ENCODE measurements around the gene PLCB2. TPM values are rescaled to one million over a fixed set of nuclear protein-coding genes. Genes with fewer than 3 reads are reported as not detected.
A peak's percentile ranks its signal among the peaks of the same experiment; 100 is the strongest.

The PLCB2 gene
- total and polyA plus RNA-seq, 9 of the 15 experiments (the other 6 are each of a cell fraction or from before 2014, with no cell fraction given), result 0.37 to 12.3 (median 8.0) TPM

- TF ChIP-seq TAF1 (IDR thresholded peaks at IDR 0.05; ENCODE audit: control insufficient read depth, extremely low read depth, insufficient read depth, low read length, severe bottlenecking) (peak; percentile 23), RBM22 (IDR thresholded peaks at IDR 0.05; ENCODE audit: low read depth, low read length, poor library complexity, severe bottlenecking) (no peak), FOXK1 (CRISPR knock-in tag; IDR thresholded peaks at IDR 0.05; ENCODE audit: borderline replicate concordance) (peak; percentile 87; the same call in 1 of the 2 replicates), ATF1 (CRISPR knock-in tag; IDR thresholded peaks at IDR 0.05) (no peak), ATF1 (tag; IDR thresholded peaks at IDR 0.05) (0 out of 2 replicates have a peak, but pooled peaks have one; percentile 22), MAFK (IDR thresholded peaks at IDR 0.05; ENCODE audit: low read length) (0 out of 2 replicates have a peak, but pooled peaks have one; percentile 32), MBD2 (IDR thresholded peaks at IDR 0.05; ENCODE audit: borderline replicate concordance, low read depth) (no peak), FOSL1 (tag; conservative IDR thresholded peaks at IDR 0.05) (no peak; the same call in 1 of the 2 replicates), ZNF133 (CRISPR knock-in tag; IDR thresholded peaks at IDR 0.05) (no peak), CBFB (CRISPR knock-in tag; IDR thresholded peaks at IDR 0.05) (peak; percentile 76; the same call in 1 of the 2 replicates), CREB1 (IDR thresholded peaks at IDR 0.05) (no peak), CREB1 (CRISPR knock-in tag; IDR thresholded peaks at IDR 0.05) (0 out of 2 replicates have a peak, but pooled peaks have one; percentile 33), ZNF695 (CRISPR knock-in tag; IDR thresholded peaks at IDR 0.05) (no peak), ZNF717 (CRISPR knock-in tag; IDR thresholded peaks at IDR 0.05) (no peak), PHF8 (IDR thresholded peaks at IDR 0.05; ENCODE audit: borderline replicate concordance, low read length) (no peak), TEAD4 (IDR thresholded peaks at IDR 0.05; ENCODE audit: low read length) (0 out of 2 replicates have a peak, but pooled peaks have one; percentile 39), TEAD4 (CRISPR knock-in tag; IDR thresholded peaks at IDR 0.05; ENCODE audit: borderline replicate concordance) (no peak), ZBTB2 (IDR thresholded peaks at IDR 0.05) (no peak), DMBX1 (CRISPR knock-in tag; IDR thresholded peaks at IDR 0.05; ENCODE audit: borderline replicate concordance) (no peak), KDM4B (IDR thresholded peaks at IDR 0.05; ENCODE audit: borderline replicate concordance in 2 of 2, low read depth in 1 of 2) (0 out of 4 replicates have a peak, but pooled peaks of 1 of the 2 experiments have one; percentile 17), FUS (optimal IDR thresholded peaks at IDR 0.05; ENCODE audit: low read depth, low read length) (no peak)
- TF ChIP-seq, protein P1, sequence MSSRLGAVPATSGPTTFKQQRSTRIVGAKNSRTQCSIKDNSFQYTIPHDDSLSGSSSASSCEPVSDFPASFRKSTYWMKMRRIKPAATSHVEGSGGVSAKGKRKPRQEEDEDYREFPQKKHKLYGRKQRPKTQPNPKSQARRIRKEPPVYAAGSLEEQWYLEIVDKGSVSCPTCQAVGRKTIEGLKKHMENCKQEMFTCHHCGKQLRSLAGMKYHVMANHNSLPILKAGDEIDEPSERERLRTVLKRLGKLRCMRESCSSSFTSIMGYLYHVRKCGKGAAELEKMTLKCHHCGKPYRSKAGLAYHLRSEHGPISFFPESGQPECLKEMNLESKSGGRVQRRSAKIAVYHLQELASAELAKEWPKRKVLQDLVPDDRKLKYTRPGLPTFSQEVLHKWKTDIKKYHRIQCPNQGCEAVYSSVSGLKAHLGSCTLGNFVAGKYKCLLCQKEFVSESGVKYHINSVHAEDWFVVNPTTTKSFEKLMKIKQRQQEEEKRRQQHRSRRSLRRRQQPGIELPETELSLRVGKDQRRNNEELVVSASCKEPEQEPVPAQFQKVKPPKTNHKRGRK (tag; IDR thresholded peaks at IDR 0.05), result no peak
- TF ChIP-seq, protein P2, sequence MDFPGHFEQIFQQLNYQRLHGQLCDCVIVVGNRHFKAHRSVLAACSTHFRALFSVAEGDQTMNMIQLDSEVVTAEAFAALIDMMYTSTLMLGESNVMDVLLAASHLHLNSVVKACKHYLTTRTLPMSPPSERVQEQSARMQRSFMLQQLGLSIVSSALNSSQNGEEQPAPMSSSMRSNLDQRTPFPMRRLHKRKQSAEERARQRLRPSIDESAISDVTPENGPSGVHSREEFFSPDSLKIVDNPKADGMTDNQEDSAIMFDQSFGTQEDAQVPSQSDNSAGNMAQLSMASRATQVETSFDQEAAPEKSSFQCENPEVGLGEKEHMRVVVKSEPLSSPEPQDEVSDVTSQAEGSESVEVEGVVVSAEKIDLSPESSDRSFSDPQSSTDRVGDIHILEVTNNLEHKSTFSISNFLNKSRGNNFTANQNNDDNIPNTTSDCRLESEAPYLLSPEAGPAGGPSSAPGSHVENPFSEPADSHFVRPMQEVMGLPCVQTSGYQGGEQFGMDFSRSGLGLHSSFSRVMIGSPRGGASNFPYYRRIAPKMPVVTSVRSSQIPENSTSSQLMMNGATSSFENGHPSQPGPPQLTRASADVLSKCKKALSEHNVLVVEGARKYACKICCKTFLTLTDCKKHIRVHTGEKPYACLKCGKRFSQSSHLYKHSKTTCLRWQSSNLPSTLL (IDR thresholded peaks at IDR 0.05), result no peak
These were observed 33.1 kb downstream of the PLCB2 start (continued) for GRCh38 chr15:40274350-40275274.
